GM21515 (cell line): Measurements from ENCODE around the gene ARFGAP1.

Experiments
- ATAC-seq: cut with Tn5 transposase; IDR thresholded peaks from one replicate; pipeline ENCODE4 v1.9.1; 2021; ENCODE audit not compliant: unreplicated experiment

ARFGAP1 gene

GRCh38 chr20:63259734-63260460 lies 12.7 kb upstream of the ARFGAP1 start:
- ATAC-seq: no peak

- ATAC-seq: no peak
These were observed 12.1 kb upstream of the ARFGAP1 start for GRCh38 chr20:63260521-63260920.

GRCh38 chr20:63261060-63261794 lies 11.4 kb upstream of the ARFGAP1 start:
- no peak for ATAC-seq

GRCh38 chr20:63261795-63262528 lies 10.7 kb upstream of the ARFGAP1 start:
- no peak for ATAC-seq

- no peak for ATAC-seq
These were observed 9.8 kb upstream of the ARFGAP1 start for GRCh38 chr20:63262836-63263235.

- ATAC-seq: no peak
These were observed 8.6 kb upstream of the ARFGAP1 start for GRCh38 chr20:63264000-63264399.

- no peak for ATAC-seq
These were observed 8.1 kb upstream of the ARFGAP1 start for GRCh38 chr20:63264519-63264918.

GRCh38 chr20:63265891-63266515 lies 6.6 kb upstream of the ARFGAP1 start:
- no peak for ATAC-seq

DNA sequence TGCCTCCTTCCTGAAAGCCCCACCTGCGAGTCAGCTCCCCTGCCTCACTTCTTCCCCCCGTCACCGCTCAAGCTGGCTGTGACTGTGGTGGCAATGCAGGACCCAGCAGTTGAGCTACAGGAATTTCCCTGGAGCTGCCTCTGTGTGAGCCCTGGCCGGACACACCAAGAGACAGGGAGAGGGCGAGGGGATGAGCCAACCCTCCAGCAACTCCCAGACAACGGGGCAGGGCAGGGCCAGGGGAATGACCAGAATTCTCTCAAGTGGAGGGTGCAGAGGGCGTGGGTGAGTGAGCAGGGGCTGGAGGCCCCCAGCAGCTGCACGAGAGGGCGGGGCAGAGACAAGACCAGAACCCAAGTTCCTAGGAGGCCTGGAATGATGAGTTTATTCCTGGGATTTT lies 4.9 kb upstream of the ARFGAP1 start:
- ATAC-seq: no peak

- ATAC-seq: no peak
These were observed 4.4 kb upstream of the ARFGAP1 start for GRCh38 chr20:63268256-63268655.

- ATAC-seq: no peak
These were observed 3.8 kb upstream of the ARFGAP1 start for GRCh38 chr20:63268671-63269439.

DNA sequence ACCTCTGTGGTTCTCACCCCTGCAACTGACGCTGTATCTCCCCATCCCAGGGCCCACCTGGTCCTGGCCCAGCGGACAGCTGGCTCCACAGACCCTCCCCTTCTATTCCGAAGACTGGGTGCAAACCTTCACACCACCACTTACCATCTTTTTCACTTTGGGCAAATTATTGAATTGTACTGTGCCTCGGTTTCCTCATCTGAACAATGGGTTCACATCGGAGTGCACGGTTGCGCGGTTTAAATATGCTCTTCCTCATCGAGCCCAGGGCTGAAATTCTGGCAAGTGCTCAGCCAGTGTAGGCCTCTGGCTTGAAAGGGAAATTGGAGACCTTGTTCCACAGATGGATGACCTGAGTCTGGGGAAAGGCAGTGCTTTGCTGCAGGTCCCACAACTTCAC lies 2.9 kb upstream of the ARFGAP1 start:
- no peak for ATAC-seq

- ATAC-seq: no peak
These were observed 1.8 kb upstream of the ARFGAP1 start for GRCh38 chr20:63270606-63271325.

DNA sequence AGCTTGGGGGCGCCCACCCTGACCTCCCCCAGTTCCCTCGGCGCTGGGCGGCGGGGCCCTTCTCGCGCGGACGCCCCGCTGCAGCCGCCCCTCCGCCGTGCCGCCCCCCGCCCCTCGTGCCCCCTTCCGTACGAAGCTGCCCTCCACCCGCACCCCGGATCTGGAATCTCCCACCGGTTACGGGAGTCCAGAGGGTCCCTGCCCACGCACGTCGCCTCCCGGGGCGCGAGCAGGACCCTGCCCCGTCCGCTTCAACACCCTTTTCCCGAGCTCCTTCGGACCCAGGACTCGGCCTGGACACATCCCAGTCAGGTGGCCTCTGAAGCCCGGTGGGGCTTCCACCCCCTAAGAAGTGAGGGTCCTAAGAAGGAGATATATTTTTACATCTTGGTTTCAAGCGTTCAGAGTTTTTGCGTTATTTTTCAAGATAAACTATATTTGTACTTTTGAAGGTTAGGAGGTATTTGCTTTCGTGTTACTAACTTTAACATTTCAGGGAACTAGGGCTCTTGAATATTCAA lies 506 bp downstream of the ARFGAP1 start:
- no peak for ATAC-seq

DNA sequence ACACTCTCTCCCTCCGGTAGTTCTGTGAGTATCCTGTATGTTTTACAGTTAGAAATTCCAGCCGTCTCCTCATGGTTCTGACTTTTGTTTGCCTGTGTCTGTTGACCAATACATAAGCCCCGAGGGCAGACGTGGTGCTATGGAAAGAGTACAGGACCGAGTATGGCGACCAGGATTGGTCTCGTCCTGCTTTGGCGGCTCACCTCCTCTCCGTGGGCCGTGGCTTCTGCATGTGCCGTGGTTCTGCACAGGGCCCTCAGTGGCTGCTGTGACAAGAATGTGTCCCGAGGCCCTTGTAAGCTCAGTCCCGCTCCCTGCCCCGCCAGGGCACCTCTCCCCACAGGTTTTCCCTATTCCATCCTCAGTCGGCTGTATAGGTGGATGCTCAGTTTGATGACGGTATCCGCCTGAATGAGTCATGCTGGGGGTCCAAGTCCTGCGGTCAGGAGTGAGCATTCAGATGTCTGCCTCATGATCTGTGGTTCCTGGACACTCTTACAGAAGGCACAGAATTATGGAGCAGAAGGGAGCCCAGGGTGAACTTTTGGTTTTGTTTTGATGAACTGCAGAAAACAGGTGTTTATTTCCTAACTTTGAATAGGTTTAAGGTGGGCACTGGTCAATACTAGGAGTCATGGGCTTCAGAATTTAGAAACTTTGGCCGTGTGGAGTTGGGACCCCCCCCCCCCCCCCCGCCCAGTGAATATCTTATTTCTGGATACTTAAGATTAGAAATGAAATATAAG lies 1.2 kb downstream of the ARFGAP1 start:
- no peak for ATAC-seq

DNA sequence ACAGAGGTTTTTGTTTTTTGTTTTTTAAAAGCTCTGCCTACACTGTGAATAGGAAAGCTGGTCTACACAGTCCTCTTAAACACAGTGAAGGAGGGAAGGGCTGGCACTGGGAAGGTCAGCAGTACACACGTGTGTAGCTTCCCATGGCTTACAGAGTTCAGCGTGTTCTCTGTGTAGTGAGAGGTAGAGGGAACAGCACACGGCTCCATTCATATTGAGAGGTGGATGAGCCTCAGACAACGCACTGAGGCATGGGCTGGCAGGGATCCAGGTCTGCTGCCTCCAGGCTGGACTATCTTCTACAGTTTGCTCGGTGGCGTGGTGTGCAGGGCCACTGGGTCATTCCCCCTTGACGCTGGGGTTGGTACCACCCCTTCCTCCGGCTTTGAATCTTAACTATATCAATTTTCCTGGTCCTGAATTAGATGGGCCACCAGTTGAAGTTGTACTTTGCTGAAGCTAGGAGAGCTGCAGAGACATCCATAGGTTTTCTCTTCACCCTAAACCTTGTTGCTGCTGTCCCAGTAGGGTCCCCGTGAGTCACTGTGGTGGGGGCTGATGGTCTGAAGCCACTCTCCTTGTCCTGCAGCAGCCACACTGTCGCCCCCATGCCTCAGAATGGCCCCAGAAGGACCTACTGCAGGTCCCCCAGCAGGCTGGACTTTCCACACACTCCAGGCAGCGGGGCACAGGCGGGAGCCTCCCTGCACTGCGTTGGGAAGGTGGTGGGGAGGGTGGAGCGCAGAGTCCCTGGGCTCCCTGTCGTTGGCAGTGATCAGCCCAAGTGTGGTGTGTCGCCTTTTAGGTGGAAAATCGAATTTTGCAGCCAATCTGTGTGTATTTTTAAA lies 2.0 kb downstream of the ARFGAP1 start:
- ATAC-seq: no peak

DNA sequence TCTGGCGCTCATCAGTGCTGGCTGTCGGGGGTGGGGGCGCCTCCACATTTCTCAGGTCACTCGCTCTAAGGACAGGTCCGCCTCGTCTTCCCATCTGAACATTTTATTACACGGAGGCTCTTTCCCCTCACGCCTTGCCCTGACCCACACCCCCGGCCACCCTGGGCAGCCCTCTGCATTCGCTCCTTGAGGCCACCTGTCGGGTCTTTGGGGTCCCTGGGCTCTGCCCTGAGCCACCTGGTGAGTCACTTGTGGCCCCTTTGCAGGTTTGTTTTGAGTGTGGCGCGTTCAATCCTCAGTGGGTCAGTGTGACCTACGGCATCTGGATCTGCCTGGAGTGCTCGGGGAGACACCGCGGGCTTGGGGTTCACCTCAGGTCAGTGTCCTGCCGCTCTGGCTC lies 3.2 kb downstream of the ARFGAP1 start:
- no peak for ATAC-seq

GRCh38 chr20:63276956-63277355 lies 4.3 kb downstream of the ARFGAP1 start:
- ATAC-seq: no peak
